SK-N-MC (cell line): Measurements from ENCODE around the gene BLACAT1.

Source experiments
- EZH2 ChIP-seq: fragments of 200-600 bp; sonication (generic); IDR thresholded peaks from one replicate; pipeline ENCODE4 v1.6.1; 2017; ENCODE audit warnings: antibody characterized with exemption
- FOXP2 ChIP-seq: optimal IDR thresholded peaks from 2 replicates; pipeline ENCODE3; 2011; ENCODE audit warnings: mild to moderate bottlenecking, moderate library complexity; ENCODE audit not compliant: insufficient read depth; ENCODE audit errors: extremely low read length, control extremely low read depth
- POLR2AphosphoS5 ChIP-seq: IDR thresholded peaks from 2 replicates; pipeline ENCODE4 v1.6.1; 2012; ENCODE audit warnings: mild to moderate bottlenecking, low read depth, low read length, borderline replicate concordance

DNA sequence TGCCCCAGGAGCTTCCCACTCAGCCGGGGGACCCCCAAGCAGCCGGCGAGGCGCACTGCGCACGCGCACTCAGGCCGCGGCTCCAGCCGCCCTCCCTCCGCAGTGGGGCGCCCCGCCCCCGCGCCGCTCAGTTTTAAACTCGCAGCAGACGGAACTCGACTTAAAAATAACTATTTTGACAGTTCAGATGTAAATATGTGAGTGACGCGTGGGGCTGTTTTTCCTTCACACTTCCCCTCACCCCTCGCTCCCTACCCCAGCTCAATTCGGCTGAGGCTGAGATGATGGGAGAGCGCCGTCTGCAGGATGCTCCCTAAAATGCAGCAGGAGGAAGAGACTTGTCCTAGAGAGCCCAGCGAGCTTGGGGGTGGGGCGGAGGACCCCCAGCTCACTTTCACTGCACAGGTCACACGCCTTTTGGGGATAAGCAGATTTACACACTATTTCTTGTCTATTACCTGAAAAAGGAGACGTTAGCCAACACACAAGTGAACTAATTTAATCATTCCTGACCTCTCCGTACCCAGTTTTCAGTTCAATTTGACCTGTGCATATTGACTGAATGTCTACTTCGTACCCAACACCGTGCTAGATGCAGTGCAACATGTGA is 25.0 kb downstream of the BLACAT1 start:
- TF ChIP-seq EZH2, result no peak
- no peak for TF ChIP-seq POLR2AphosphoS5
- TF ChIP-seq FOXP2, result no peak
